GM18505 (cell line): ENCODE measurements around the gene PADI2.
"Not testable (repeated sequence)": the region's sequence is repeated elsewhere in the genome, so short reads cannot be mapped to it uniquely, and the experiment has no call there.

ENCODE experiments used
- ATAC-seq: cut with Tn5 transposase; IDR thresholded peaks from one replicate; pipeline ENCODE4 v1.9.1; 2021; ENCODE audit not compliant: unreplicated experiment
- POLR2A ChIP-seq: IDR thresholded peaks from 4 replicates; pipeline ENCODE4 v1.6.1; 2011; ENCODE audit warnings: borderline replicate concordance; ENCODE audit not compliant: insufficient read depth, insufficient read length; ENCODE audit errors: extremely low read depth

Gene PADI2

DNA sequence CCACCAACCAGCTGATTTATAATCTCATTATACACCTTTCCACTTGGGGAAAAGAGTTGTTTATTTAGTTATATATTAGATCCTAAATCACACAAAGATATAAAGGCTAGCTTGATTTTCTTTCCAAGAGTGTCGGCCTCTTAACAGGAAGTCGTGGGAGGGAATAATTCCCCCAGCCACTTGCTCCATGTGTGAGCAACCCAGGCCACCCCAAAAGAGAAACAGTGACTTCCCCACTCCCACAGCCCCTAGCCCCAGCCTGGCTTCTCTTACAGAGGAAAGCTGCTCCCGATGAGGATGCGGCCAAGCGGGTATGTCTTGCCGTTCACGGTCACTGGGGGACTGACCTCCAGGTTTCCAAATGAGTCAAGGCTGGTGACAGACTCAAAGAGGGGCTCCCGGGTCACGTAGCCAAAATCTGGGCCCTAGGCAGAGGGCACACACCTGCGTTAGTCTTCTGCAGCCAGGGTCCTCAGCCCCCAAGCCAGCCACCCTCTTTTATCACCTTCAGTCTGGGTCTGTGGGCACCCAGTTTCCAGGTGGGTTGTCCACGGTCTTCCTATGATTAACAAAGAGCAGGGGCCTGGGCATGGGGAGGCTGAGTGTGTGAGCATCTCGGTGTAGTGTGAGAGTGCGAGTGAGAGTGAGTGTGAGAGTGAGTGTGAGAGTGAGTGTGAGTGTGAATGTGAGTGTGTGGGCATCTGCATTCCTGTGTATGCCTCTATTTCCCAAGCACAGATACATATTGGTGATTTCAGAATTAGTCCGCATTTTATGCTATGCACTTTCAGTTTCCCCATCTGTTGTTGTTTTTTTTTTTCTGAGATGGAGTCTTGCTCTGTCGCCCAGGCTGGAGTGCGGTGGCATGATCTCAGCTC, 40.0 kb downstream of the PADI2 start:
- ATAC-seq, result no peak
- no peak for TF ChIP-seq POLR2A

GRCh38 chr1:17075470-17076255, 43.6 kb downstream of the PADI2 start:
- no peak for ATAC-seq
- no peak for TF ChIP-seq POLR2A

DNA sequence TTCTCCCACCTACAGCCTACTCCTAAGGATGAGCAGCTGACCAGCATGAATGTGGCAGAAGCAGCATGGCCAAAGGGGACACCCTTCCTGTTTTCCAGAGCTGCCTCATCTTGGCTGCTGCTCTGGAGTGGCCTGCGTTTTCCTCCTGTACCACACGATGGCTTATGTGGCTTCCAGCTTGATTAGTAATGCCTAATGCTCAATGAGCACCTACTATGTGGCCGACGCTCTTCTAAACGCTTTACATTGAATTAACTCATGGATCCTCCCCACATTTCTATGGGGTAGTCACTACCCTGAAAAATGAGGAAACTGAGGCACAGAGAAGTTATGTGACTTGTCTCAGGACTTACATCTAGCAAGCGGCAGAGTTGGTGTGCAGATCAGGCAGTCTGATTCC, 47.5 kb downstream of the PADI2 start:
- no peak for TF ChIP-seq POLR2A
- ATAC-seq, result no peak

GRCh38 chr1:17070163-17070525, 49.1 kb downstream of the PADI2 start:
- ATAC-seq, result no peak
- no peak for TF ChIP-seq POLR2A

DNA sequence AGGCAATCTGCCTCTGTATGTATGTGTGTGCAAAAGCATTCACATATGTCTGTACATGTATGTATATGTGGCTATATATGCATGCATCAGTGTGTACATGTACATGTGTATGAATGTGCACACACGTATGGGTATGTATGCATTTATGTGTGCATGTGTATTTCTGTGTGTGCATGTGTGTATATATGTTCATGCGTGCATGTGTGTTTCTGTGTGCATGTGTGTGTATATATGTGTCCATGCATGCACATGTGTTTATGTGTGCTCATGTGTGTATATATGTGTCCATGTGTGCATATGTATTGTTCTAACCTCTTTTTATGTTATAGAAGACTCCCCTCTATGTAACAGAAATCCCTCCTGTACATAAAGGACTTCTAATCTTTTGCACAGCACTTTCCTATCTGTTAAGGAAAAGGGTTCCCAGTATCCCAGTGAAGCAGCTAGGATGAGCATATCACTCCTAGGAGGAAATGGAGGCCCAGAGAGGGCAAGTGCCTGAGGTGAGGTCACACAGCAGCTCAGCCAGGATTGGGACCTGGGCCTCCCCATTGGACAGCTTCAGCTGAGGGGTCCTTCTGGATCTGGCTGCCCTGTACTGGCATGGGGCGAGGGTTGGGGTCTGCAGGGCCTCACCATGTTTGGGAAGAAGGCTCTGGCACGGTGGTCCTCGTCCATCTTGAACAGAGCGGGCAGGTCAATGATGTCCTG, 49.6 kb downstream of the PADI2 start:
- ATAC-seq, result no peak
- TF ChIP-seq POLR2A, result no peak

DNA sequence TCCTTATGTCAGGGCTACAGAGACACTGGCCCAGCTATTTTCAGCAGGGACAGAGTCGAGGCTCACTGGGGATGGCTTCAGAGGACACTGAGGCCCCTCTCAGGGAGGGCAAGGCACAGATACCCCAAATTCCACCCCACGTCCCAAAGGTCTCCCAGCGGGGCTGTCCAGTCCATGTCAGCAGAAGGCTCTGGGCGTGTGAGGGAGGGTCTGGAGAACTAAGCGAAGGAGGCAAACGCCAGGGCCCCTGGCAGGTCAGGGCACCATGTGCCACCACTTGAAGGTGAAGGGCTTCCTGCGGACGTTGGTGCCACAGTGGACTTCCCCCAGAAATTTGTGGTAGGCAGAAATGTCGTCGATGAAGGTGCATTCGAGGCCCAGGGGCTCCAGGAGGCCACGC, 50.5 kb downstream of the PADI2 start:
- ATAC-seq, result no peak

GRCh38 chr1:17067465-17068240, 51.6 kb downstream of the PADI2 start:
- no peak for TF ChIP-seq POLR2A
- ATAC-seq, result no peak

More for the DNA sequence above, 50.5 kb downstream of the PADI2 start:
- TF ChIP-seq POLR2A, result no peak

DNA sequence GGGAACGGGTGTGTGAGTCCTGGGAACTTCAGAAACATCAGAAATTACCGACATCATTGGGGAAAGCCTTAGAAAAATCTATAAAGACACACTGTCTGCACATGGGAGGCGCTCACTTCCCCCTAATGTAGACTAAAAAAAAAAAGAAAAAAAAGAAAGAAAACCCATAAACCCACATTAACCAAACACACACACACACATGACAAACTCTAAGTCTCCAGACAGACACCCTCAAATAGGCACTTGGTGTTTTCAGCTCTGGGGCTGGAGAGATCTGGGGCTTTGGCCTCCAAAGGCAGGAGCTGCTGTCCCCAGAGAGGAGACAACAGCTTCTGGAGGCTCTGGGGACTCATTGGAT, 52.2 kb downstream of the PADI2 start:
- ATAC-seq, result no peak
- TF ChIP-seq POLR2A, result no peak

DNA sequence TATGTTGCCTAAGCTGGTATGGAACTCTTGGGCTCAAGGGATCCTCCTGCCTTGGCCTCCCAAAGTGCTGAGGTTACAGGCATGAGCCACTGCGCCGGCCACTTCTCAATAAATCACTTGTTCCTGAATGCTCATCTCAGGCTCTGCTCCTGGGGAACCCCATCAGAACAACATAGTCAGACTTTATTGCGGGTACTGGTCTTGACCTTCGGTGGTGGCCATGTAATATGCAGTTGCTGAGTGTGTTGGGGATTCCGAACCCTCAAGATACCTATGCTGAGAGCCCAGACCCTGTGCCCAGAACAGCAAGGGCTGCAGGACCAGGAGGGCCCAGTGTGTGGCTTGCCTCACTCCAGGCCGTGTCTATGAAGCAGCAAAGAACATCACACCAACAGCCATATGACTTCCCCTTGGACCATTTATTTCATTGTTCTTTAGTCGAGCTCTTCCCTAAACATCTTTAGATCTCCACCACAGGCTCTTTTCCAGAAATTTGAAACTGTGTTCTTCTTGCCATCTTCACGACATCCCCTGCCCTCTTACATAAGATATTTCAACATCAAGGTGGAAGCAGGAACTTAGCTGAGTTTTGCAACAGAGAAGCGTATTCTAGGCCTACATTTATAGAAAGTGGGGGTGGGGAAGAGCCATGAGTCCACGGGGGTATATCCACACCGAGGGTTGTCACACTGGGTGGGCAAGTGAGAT, 52.7 kb downstream of the PADI2 start:
- no peak for TF ChIP-seq POLR2A
- no peak for ATAC-seq

DNA sequence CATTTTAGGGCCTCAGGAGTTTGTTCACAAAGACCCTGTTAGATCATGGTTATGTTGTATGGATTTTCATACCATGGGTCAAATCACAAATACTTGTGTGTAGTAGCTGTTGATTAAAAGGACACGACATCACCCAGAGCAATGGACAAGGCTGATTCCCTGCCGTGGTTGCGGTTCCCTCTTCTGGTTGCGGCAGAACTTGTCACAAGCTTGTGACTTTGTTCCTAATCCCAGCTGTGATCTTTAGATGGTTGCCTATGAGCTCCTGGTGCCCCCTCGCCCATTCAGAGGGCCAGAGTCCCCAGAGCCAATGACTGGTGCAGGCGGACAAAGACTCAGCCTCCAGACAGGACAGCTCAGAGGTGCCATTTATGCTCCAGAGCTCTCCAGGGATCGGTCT, 53.6 kb downstream of the PADI2 start:
- no peak for TF ChIP-seq POLR2A
- no peak for ATAC-seq

- not testable (repeated sequence) for ATAC-seq
Measured at GRCh38 chr1:17062751-17063150, 56.5 kb downstream of the PADI2 start.

GRCh38 chr1:17061892-17062291, 57.4 kb downstream of the PADI2 start:
- no peak for TF ChIP-seq POLR2A
- ATAC-seq, result no peak
